ENCODE data around the gene CA11. TPM values are rescaled to one million over a fixed set of nuclear protein-coding genes. Genes with fewer than 3 reads are reported as not detected.

Gene CA11
- total RNA-seq, 1 donor from 2014 or later: 9.5 TPM

- FAIRE-seq (no peak), DNase-seq (ENCODE audit: low read depth) (no peak)
- H3K36me3 Mint-ChIP-seq (ENCODE audit: low read depth, unreplicated experiment): no peaks in the 10 kb centered on the region
- peak overlapping the region; percentile 25 for H2AFZ ChIP-seq (ENCODE audit: low read depth, low read length)
- H3K9ac ChIP-seq (ENCODE audit: low read length): peak overlapping the region; percentile 38
- H3K27ac Mint-ChIP-seq (ENCODE audit: unreplicated experiment): no peak overlapping the region
- H3K9me3 Mint-ChIP-seq (ENCODE audit: unreplicated experiment): no peaks in the 10 kb centered on the region
- no peaks in the 10 kb centered on the region for H3K79me2 ChIP-seq (ENCODE audit: insufficient read depth, low read length)
- TF ChIP-seq EZH2 (IDR thresholded peaks at IDR 0.05; ENCODE audit: insufficient read depth, low read length) (no peak), CTCF (IDR thresholded peaks at IDR 0.05; ENCODE audit: insufficient read depth, low read depth, low read length) (no peak)
- H3K9me3 ChIP-seq (ENCODE audit: insufficient read depth, low read depth, low read length): no peaks in the 10 kb centered on the region
- peaks cover 3% of the 10 kb centered on the region for H3K27me3 ChIP-seq (ENCODE audit: insufficient read depth, low read length)
- H3K4me3 Mint-ChIP-seq (ENCODE audit: unreplicated experiment): no peak overlapping the region
- H3K4me3 ChIP-seq (ENCODE audit: insufficient read depth, low read depth, low read length): peak overlapping the region; percentile 35
- H3K4me1 Mint-ChIP-seq (ENCODE audit: low read depth, unreplicated experiment): peaks cover 3% of the 10 kb centered on the region
- H4K20me1 ChIP-seq (ENCODE audit: insufficient read depth, low read length): no peaks in the 10 kb centered on the region
- H3K27me3 Mint-ChIP-seq (ENCODE audit: low read depth, unreplicated experiment): peaks cover 5% of the 10 kb centered on the region
- H3K4me2 ChIP-seq (ENCODE audit: low read length): peak overlapping the region; percentile 88
- no peak overlapping the region for H3K27ac ChIP-seq (ENCODE audit: low read depth, low read length)
- peaks cover 40% of the 10 kb centered on the region for H3K4me1 ChIP-seq (ENCODE audit: insufficient read depth, low read length)
- no peaks in the 10 kb centered on the region for H3K36me3 ChIP-seq (ENCODE audit: insufficient read depth, low read length)
These were observed 10.6 kb downstream of the CA11 start for GRCh38 chr19:48635263-48635965.

- Histone ChIP-seq H3K4me2 (ENCODE audit: low read length) (peak overlapping the region; percentile 88), H3K9ac (ENCODE audit: low read length) (peak overlapping the region; percentile 29), H3K27ac (ENCODE audit: low read depth, low read length) (no peak overlapping the region), H3K4me1 (ENCODE audit: insufficient read depth, low read length) (peaks cover 46% of the 10 kb centered on the region), H3K36me3 (ENCODE audit: insufficient read depth, low read length) (no peaks in the 10 kb centered on the region), H2AFZ (ENCODE audit: low read depth, low read length) (peak overlapping the region; percentile 35), H3K4me3 (ENCODE audit: insufficient read depth, low read depth, low read length) (no peak overlapping the region), H3K9me3 (ENCODE audit: insufficient read depth, low read depth, low read length) (no peaks in the 10 kb centered on the region), H3K27me3 (ENCODE audit: insufficient read depth, low read length) (peaks cover 3% of the 10 kb centered on the region), H3K79me2 (ENCODE audit: insufficient read depth, low read length) (no peaks in the 10 kb centered on the region), H4K20me1 (ENCODE audit: insufficient read depth, low read length) (no peaks in the 10 kb centered on the region)
- Mint-ChIP-seq H3K27me3 (ENCODE audit: low read depth, unreplicated experiment) (peaks cover 3% of the 10 kb centered on the region), H3K36me3 (ENCODE audit: low read depth, unreplicated experiment) (no peaks in the 10 kb centered on the region), H3K27ac (ENCODE audit: unreplicated experiment) (no peak overlapping the region), H3K4me3 (ENCODE audit: unreplicated experiment) (peak overlapping the region; percentile 14), H3K4me1 (ENCODE audit: low read depth, unreplicated experiment) (peaks cover 3% of the 10 kb centered on the region), H3K9me3 (ENCODE audit: unreplicated experiment) (no peaks in the 10 kb centered on the region)
- peak; percentile 80 for DNase-seq (ENCODE audit: low read depth)
- TF ChIP-seq EZH2 (IDR thresholded peaks at IDR 0.05; ENCODE audit: insufficient read depth, low read length): no peak
- no peak for TF ChIP-seq CTCF (IDR thresholded peaks at IDR 0.05; ENCODE audit: insufficient read depth, low read depth, low read length)
- no peak for FAIRE-seq
These were observed 11.3 kb downstream of the CA11 start for GRCh38 chr19:48634424-48635262.
